ENCODE data around the gene DMWD. TPM values are rescaled to one million over a fixed set of nuclear protein-coding genes. Genes with fewer than 3 reads are reported as not detected.

Gene DMWD
- total RNA-seq, 1 donor from 2014 or later, result 77.3 TPM

- Mint-ChIP-seq H3K27ac (no peak overlapping the region), H3K9me3 (no peaks in the 10 kb centered on the region), H3K4me3 (no peak overlapping the region), H3K36me3 (ENCODE audit: low read depth) (peaks cover 32% of the 10 kb centered on the region), H3K4me1 (peaks cover 18% of the 10 kb centered on the region), H3K27me3 (peaks cover 3% of the 10 kb centered on the region)
- ATAC-seq (ENCODE audit: low read depth), result no peak
- intact Hi-C loops (cut with micrococcal nuclease), result no loop called here
- ChIA-PET CTCF (no interaction called here), POLR2A (no interaction called here)
- no peak for DNase-seq
- TF ChIP-seq, protein P1, sequence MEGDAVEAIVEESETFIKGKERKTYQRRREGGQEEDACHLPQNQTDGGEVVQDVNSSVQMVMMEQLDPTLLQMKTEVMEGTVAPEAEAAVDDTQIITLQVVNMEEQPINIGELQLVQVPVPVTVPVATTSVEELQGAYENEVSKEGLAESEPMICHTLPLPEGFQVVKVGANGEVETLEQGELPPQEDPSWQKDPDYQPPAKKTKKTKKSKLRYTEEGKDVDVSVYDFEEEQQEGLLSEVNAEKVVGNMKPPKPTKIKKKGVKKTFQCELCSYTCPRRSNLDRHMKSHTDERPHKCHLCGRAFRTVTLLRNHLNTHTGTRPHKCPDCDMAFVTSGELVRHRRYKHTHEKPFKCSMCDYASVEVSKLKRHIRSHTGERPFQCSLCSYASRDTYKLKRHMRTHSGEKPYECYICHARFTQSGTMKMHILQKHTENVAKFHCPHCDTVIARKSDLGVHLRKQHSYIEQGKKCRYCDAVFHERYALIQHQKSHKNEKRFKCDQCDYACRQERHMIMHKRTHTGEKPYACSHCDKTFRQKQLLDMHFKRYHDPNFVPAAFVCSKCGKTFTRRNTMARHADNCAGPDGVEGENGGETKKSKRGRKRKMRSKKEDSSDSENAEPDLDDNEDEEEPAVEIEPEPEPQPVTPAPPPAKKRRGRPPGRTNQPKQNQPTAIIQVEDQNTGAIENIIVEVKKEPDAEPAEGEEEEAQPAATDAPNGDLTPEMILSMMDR (IDR thresholded peaks at IDR 0.05), result no peak
These were observed 8.5 kb downstream of the DMWD start for GRCh38 chr19:45784096-45784495.

- Mint-ChIP-seq H3K9me3 (no peaks in the 10 kb centered on the region), H3K4me3 (no peak overlapping the region), H3K27ac (no peak overlapping the region), H3K36me3 (ENCODE audit: low read depth) (peaks cover 22% of the 10 kb centered on the region), H3K27me3 (peaks cover 4% of the 10 kb centered on the region), H3K4me1 (peaks cover 26% of the 10 kb centered on the region)
- TF ChIP-seq, protein P1 (IDR thresholded peaks at IDR 0.05), result no peak
- ChIA-PET POLR2A (interaction anchor here (0.6 to 1.1 kb wide), 7 partner anchors 10 to 413 kb away, joined by 4 to 8 read pairs (median 4); partner anchors contain the start of gene DMWD), CTCF (no interaction called here)
- ATAC-seq (ENCODE audit: low read depth), result no peak
- DNase-seq, result no peak
- intact Hi-C loops (cut with micrococcal nuclease), result no loop called here
These were observed 9.5 kb downstream of the DMWD start for GRCh38 chr19:45782820-45783785.

DNA sequence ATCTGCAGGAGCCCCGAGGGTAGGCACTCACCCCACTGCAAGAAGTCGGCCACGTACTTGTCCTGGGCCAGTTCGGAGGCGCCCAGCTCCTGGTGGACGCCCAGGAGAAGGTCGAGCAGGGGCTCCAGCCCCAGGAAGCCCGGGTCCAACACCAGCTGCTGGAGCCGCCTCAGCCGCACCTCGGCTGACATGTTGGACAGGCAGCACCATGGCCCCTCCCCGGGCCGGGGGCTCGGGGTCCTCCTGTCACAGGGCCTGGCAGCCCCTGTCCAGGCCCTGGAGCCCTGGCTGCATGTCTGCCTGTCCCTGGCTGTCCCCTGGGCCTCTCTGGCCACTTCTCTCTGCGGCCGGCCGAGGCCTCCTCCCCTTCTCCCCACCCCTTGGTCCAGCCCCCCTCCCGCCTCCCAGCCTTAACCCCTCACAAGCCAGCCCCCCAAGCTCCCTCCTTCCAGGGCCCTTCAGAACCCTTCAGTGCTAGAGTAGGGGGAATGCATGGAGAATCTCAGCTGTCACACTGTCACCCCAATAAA lies 10.4 kb downstream of the DMWD start, which contains the start of gene DMPK:
DMPK (minus strand) TSS at position 329 of the 530 bp plus-strand sequence; CDS start at position 191, 138 bp downstream.
- ChIA-PET CTCF (no interaction called here), POLR2A (interaction anchor here (0.6 to 1.1 kb wide), 7 partner anchors 10 to 413 kb away, joined by 4 to 8 read pairs (median 4); partner anchors contain the start of gene DMWD)
- Mint-ChIP-seq H3K36me3 (ENCODE audit: low read depth) (peaks cover 15% of the 10 kb centered on the region), H3K9me3 (no peaks in the 10 kb centered on the region), H3K4me1 (peaks cover 26% of the 10 kb centered on the region), H3K27me3 (peaks cover 4% of the 10 kb centered on the region), H3K27ac (no peak within 1 kb of the TSS), H3K4me3 (no peak within 1 kb of the TSS)
- intact Hi-C loops (cut with micrococcal nuclease), result no loop called here
- TF ChIP-seq, protein P1 (IDR thresholded peaks at IDR 0.05), result no peak
- no peak for ATAC-seq (ENCODE audit: low read depth)
- no peak for DNase-seq

DNA sequence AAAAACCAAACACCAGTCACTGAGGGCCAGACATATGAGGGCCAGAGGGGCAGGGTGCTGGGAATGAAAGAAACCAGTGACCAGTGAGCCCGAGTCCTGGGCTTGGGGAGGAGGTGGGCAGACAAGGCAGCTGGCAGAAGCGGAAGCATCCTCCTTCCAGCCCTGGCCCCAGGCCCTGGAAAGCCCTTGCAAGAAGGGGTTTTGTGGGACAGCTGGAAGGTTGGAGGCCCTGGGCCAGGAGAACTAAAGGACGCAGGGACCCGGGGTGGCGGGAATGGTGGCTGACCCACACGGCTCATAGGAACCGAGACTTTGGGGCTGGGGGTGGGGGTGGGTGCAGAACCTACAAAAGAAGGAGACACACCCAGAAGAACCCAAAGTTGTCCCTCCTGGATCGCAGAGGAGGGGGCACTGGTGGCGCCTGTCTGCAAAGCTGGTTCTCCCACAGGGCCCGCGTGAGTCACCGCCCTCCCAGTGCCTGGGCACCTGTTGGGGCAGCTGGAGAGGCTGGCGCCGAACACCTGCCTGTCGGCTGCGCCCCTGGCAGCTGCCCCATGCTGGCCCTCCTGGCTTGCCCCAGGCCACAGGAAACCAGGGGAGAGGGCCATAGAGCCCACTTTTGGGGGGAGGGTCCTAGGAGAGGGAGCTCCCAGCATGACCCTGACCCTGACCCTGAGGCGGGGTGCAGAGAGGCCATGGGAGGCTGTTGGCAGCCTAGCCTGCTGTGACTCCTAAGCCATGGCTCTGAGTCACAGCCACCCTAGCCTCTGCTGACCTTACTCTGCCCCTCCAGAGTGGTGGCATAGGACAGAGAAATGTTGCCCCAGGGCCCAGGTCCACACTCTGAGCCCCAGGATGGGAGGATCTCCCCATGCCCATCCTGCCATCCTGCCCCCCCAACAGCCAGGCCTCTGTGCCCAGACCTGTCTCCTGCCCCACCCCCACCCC lies 11.2 kb downstream of the DMWD start:
- no peak for ATAC-seq (ENCODE audit: low read depth)
- intact Hi-C loops (cut with micrococcal nuclease), result no loop called here
- peaks cover 4% of the 10 kb centered on the region for H3K27me3 Mint-ChIP-seq
- no peak for DNase-seq
- TF ChIP-seq, protein P1 (IDR thresholded peaks at IDR 0.05), result no peak
- ChIA-PET CTCF (interaction anchor here (0.5 kb wide), 1 partner anchor 411 kb away, joined by 3 read pairs; the partner anchor contains the start of gene ERCC2), POLR2A (no interaction called here)
- no peak overlapping the region for H3K4me3 Mint-ChIP-seq
- no peaks in the 10 kb centered on the region for H3K9me3 Mint-ChIP-seq
- peaks cover 15% of the 10 kb centered on the region for H3K36me3 Mint-ChIP-seq (ENCODE audit: low read depth)
- H3K4me1 Mint-ChIP-seq, result peaks cover 26% of the 10 kb centered on the region
- H3K27ac Mint-ChIP-seq, result no peak overlapping the region

Measured in activated B cell treated with CpG ODN at 0.5 μM for 24 hours (primary cell).